ENCODE results near the gene TBL2.

GRCh38 chr7:73522105-73522872, 56.1 kb downstream of the TBL2 start, which contains the start of gene BAZ1B:
- TF ChIP-seq CTCF (IDR thresholded peaks at IDR 0.05) (peak in 7 of 12 donors; percentile 6 to 47 (median 20)), POLR2A (IDR thresholded peaks at IDR 0.05) (peak; percentile 32 to 75)

Measured in heart left ventricle (tissue), 13 donors.